Measurements from ENCODE around the gene CTPS2.
"Not testable (repeated sequence)": the region's sequence is repeated elsewhere in the genome, so short reads cannot be mapped to it uniquely, and the experiment has no call there.

The CTPS2 gene

DNA sequence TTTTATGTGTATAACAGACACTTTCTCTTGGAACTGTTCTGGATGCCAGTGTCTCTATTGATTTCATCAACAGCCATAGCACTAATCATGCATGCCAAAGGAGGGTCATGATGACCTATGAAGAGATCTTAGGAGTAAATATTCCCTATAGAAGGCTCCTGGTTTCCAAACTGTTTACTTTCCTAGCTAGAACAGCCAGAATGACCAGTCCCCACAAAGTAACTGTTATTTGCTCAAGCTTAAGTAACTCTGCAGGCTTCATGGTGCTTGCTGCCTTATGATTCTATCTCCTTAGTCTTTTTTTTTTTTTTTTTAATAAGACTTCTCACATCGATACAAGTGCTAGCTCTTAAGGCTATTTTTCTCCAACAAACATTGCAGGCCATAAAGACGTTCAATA lies 50.1 kb downstream of the CTPS2 start:
- H3K27ac ChIP-seq = no peak overlapping the region
- no peak overlapping the region for H3K4me3 ChIP-seq

DNA sequence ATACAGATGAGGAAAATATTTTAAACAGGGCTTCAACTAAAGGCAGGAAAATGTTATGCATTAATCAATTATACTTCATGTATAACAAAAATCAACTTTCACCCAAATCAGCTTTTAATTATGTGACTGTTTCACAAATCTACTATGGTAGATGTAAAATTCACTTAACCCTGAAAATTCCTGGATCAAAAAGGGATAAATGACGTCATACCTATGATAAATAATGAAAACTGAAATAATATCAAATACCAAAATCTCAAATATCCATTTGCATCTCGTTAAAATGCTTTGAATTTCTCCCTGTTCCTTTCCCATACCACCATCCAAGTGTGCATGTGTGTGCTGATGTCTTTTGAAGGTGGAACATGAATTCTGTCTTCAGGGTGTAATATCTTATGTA lies 51.0 kb downstream of the CTPS2 start:
- Histone ChIP-seq H3K4me3 (no peak overlapping the region), H3K27ac (no peak overlapping the region)

DNA sequence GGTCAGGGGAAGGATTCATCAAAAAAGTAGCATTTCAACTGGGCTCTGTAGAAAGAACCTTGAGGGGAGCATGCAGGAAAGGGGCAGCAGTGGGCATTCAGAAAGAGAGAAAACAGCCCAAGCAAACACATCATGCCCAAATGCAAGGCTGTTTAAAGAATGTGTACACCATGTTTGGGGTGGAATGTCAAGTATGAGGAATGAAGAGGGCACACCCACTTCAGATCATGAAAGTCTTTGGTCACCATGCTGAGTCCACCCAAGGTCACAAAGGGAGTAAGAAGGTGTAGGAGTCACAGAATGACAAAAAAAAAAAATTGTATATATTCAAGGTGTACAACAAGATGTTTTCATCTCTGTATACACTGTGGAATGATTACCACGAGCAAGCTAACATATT lies 53.1 kb downstream of the CTPS2 start:
- Histone ChIP-seq H3K4me3 (no peak overlapping the region), H3K27ac (no peak overlapping the region)

DNA sequence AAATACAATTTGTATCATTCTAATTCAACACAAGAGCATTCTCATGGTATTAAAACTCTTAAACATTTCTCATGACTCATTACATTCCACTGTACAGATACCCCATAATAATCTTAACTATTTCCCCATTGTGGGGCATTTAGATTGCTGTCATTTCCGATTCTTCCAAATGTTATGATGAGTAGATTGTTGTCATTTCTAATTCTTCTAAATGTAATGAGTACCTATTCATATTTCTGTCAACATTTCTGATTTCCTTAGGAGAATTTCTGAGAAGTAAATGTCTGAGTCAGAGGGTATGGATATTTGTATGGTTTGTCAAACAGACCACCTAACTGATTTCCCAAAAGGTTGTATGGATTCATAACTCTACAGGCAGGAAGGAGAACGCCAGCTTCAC lies 54.2 kb downstream of the CTPS2 start:
- H3K27ac ChIP-seq = no peak overlapping the region

DNA sequence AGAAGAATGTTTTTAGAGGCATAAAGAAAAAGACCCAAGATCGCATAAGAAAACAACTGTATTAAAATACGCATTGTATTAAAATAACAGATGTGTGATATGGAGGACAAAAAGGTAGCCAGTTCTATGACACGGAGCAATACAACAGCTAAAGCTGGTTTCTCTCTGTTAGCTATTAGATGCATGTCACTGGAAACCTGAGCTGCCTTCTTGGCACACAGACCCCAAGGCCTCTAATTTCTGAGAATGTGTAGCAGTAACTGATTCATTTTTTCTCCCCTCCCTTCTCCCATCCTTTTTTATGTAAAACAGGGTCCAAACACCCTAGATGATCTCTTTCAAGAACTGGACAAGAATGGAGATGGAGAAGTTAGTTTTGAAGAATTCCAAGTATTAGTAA lies 58.4 kb downstream of the CTPS2 start:
- no peak overlapping the region for H3K4me3 ChIP-seq
- H3K27ac ChIP-seq = no peak overlapping the region

More for the DNA sequence above, 54.2 kb downstream of the CTPS2 start:
- no peak overlapping the region for H3K4me3 ChIP-seq

DNA sequence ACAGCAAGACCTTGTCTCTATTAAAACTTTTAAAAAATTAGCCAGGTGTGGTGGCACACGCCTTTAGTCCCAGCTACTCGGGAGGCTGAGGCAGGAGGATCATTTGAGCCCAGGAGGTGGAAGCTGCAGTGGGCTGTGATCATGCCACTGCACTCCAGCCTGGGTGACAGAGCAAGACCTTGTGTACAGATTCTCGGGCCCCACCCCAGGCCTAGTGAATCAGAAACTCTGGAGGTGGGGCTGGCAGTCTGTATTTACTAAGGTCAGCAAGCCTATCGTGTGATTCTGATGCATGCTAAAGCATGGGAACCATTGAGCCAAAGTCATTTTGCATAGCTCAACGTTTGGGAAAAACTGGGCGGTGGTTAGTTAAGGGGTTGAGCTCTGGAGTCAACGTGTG lies 59.0 kb downstream of the CTPS2 start:
- no peak overlapping the region for H3K27ac ChIP-seq
- no peak overlapping the region for H3K4me3 ChIP-seq

DNA sequence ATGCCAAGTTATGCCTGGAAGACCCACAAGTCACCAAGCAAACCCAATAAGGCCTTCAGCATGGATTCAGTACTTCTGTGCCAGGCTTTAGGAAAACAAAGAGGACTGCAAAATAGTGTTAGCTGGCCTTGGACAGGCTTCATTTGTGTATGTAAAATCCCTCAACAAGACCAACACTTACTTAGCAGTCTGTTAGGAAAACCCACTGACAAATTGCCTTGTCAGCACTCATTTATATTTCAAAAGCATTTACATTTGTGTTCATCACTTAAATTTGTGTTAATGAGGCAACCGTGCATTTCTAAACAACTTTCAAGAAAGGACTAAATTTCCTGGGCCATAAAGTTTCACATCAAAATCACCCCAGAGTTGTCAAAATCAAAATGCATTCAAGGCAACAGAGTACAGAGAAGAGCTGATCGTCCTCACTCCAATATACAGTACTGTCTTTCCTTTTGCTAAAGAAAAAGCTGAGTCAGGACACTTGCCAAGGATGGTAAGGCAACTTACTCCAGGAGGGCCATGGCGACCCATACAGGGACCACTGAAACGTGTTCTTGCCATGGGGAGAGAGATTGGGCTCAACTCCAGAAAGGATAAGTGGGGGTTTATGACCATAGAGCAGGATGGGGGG lies 61.0 kb downstream of the CTPS2 start:
- Histone ChIP-seq H3K27ac (no peak overlapping the region), H3K4me3 (no peak overlapping the region)

DNA sequence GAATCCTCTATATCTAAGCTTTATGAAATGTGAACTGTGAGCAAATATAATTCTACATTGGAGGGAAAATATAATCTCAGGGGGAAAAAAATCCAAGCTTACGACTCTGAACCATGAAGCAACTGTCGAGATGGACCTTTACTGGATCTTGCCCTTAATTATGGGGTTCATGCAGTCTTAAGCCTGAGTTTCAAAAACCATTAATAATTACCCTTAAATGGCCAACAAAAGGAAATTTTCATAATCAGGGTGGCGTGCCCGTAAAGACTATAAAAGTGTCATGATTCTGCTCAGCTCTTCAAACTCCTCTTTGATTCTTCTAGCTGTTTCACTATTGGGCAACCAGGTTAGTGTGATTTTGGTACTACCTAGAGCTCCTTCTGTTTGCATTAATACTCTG lies 62.6 kb downstream of the CTPS2 start, which contains the start of gene S100G:
Gene S100G (plus strand): TSS at position 301 of the 400 bp plus-strand sequence. CDS start 849 bp downstream, outside the sequence.
- no peak within 1 kb of the TSS for H3K27ac ChIP-seq
- no peak within 1 kb of the TSS for H3K4me3 ChIP-seq

DNA sequence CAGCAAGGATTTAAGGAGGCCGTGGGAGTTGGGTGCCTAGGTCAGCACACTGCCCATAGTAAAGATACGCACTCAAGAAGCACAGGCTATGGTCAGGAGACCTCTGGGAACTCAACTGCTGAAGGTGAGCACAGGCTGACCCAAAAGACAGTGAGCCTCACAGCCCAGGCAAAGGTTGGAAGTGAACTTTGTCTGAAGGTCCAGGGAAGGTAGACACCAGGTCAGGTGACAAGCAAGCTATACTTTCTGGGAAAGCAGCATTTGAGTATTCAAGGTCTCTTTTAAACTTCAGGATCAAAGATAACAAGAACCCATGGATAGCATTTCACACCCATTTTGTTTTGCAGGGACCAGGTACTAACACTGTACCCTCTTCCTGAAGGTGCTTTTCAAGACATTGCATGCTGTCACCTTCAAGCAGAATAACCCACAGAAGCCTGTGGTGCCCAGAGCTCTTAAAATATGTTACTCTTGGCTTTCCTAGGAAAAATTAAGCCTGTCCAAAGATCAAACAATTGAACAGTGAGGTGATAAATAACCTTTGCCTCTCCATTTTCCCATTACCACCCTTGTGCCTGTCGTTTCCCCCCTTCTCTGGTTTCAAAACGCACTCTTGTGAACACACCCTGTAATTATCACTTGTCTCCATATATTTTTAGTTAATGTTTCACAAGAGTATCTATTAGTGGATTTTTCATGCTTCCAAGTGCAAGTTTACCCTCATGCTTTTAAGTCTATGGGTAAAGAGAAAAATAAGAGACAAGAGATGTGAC lies 65.9 kb downstream of the CTPS2 start:
- Histone ChIP-seq H3K27ac (no peak overlapping the region), H3K4me3 (no peak overlapping the region)

DNA sequence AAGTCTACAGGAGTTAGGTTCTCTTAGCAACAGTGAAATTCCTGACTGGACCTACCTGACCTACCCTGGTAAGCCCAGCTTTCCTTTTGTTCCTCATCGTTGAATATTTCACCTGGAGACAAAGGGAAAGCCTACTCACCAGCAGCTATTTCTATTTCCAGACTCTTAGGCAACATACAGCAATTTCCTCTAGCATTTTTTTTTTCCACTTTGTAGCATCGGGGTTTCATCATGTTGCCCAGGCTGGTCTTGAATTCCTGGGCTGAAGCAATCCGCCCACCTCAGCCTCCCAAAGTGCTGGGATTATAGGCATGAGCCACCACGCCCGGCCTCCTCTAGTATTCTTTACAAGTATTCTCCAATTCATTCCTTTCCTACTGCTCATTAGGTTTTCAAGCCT lies 69.3 kb downstream of the CTPS2 start:
- Histone ChIP-seq H3K4me3 (no peak overlapping the region), H3K27ac (no peak overlapping the region)

DNA sequence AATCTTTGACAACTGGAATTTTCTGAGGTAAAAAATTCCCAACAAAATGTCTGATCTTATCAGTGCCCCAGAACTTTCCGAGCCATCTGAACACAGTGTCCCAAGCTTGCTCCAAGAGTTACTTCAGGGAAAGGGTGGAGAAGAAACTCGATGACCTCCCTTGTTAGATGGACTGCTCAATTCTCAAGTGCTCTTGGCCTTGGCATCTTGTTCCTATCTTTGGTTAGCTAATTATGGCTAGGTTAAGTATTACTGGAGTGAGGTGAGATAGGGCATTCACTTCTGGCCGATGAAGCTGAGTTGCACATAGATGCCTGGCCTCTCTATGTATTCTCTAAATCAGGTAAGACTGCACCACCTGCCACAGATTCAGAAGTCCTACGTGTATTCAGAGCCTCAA lies 71.6 kb downstream of the CTPS2 start:
- H3K27ac ChIP-seq = no peak overlapping the region

DNA sequence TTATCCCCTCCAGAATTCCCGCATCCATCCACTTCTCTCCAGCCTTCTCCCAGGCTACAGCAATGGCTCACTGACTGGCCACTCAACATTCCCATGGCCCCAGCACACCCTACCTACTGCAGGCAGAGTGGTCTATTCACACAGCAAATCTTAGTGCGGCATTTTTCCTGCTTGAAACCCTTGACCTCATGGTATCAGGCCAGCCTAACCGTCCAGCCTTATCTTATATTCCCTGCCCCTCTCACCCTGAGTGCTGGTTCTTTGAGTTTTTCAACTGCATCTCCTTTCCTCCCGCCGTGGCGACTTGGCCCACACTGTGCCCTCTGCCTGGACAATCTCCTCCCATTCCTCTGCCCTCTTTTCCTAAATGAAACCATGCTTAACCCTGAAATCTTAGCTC lies 72.5 kb downstream of the CTPS2 start:
- Histone ChIP-seq H3K27ac (no peak overlapping the region), H3K4me3 (no peak overlapping the region)

More for the DNA sequence above, 71.6 kb downstream of the CTPS2 start:
- H3K4me3 ChIP-seq = no peak overlapping the region

DNA sequence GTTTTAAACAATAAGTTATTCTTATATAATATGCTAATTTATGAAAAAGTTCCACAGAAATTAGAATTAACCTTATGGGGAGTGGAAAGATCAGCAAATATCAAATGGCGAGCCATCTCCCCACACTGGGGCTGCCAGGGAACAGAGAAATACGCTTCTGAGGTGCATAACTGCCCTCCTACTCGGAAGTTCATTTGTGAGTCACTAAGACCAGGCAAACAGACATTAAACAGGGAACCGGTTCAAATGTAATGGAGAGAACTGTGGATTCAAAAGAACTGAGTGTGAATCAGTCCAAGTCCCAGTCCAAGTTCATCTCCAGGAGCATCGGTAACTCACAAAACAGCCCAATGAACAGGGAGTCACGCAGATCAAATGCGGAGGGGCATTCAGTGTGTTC lies 73.9 kb downstream of the CTPS2 start:
- no peak overlapping the region for H3K4me3 ChIP-seq
- H3K27ac ChIP-seq = no peak overlapping the region

DNA sequence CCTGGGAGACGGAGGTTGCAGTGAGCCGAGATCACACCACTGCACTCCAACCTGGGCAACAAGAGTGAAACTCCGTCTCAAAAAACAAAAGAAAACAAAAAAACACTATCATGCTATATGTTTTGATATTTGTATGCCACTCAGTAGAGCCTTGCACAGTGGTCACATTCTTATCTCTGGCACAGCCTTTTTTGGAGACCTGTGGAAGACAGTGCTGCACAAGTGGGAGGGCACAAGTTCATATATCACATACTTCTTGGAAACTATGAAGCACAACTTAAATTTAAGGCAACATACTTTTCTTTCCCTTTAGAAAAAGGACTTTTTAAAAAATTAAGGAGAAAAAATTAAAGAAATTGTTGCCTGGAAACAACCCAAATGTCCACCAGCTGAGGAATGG lies 76.9 kb downstream of the CTPS2 start:
- H3K4me3 ChIP-seq = no peak overlapping the region
- H3K27ac ChIP-seq = no peak overlapping the region

DNA sequence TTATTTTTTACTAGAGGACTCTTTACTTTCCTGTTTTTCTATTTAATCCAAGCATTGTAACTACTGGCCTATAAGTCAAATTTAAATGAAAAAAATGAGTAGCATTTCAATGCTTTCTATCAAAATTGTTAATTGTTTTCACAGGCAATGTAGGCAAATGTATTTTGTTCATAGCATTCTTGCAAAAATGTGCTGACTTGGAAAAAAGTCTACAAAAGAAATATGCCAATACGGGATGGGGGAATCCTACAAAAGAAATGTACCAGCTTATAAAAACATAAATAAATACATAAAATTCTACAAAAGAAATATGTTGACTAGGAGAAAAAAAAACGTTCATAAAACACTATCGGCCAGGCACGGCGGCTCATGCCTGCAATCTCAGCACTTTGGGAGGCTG lies 77.4 kb downstream of the CTPS2 start:
- no peak overlapping the region for H3K27ac ChIP-seq
- H3K4me3 ChIP-seq = no peak overlapping the region

DNA sequence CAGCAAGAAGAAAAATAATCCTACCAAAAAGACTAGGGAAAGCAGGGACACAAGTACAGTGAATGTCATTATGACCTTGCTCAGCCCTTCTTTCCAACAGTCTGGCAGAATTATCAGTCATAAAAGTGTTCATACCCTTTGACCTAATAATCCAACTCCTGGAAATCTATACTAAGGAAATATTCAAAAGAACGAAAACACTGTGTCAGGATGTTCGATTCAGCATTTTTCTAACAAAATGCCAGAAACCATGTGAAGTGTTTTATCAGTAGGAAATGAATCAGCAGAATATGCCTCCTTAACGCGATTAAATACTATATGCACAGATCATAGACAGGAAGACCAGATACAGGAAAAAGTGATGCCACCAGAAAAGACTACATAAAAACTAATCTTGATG lies 78.7 kb downstream of the CTPS2 start:
- H3K27ac ChIP-seq = no peak overlapping the region
- no peak overlapping the region for H3K4me3 ChIP-seq

DNA sequence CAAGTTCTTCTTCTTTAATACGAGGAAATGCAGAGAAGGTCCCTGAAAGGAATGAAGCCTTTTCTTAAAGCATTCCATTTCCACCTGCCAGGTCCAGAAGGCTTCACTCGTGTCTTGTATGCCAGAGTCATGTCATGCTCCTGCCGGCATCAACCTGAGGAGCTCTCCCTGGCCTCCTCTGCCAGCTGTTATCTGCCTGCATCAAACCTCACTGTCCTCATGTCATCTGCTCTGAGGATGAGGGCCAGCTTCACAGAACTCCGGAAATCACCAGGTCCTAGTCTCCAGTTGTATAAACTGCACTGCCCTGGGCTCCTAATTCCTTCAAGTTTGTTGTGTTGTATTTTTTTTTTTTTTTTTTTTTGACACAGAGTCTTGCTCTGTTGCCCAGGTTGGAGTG lies 82.6 kb downstream of the CTPS2 start:
- Histone ChIP-seq H3K27ac (no peak overlapping the region), H3K4me3 (no peak overlapping the region)

DNA sequence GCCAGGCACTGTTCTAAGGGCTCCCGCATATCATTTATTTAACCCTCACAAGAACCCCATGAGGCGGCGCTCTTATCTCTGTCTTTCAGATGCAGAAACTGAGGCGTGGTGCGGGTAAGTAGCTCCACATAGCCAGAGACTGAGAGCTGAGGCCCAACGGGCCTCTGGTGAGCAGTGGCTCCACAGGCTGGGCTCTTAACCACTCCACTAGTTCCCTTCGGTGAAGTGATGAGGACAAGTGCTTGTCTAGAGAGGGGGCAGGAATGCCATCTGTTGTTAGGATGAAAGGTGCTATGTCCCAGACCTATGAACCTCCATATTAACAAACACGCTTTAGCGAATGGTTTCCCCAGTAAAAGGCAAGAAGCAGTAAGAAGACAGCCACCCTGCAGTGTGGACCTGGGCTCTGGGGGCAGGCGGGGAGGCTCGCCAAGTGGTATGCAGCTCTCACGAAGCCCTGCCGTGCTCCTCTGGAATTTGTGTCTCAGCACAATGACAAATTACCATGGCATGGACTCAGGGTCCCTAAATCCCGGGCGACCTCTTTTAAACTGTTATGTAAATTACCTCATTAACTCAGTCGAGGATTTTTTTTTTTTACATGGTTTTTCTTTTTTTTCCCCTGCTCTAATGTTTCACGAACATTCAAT lies 83.4 kb downstream of the CTPS2 start:
- H3K27ac ChIP-seq = no peak overlapping the region
- no peak overlapping the region for H3K4me3 ChIP-seq

DNA sequence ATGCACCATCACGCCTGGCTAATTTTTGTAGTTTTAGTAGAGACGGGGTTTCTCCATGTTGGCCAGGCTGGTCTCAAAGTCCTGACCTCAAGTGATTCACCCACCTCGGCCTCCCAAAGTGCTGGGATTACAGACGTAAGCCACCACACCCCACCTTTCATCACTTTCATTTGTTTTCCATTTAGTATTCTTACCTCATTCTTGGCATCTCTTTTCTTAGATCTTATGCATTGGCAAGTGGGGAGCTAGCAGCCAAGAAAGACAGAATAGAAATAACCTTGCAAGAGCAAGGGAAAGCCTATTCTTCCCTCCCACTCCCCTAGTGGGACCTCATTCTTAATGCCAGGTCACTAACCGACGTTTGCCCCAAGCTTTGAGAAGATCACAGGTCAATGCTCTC lies 84.0 kb downstream of the CTPS2 start:
- H3K4me3 ChIP-seq, H3K27ac ChIP-seq: not testable (repeated sequence)

DNA sequence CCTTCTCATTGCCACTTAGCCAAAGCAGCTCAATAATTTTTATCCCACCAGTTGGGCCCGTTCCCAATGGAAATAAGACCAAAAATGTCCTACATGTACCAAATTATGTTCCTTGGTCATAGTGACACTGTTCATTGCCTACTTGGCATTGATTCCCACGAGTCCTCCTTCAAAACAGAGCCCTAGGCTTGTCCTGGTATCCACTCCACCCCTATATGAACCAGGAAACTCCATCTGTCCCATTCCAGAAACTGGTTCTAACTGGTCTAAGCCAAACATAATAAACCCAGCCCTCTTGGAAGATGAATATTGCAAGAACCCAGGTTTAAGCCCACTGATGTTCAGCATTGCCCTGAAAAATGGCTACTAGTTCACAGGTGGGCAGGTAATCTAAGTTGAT lies 93.4 kb downstream of the CTPS2 start:
- no peak overlapping the region for H3K27ac ChIP-seq
- H3K4me3 ChIP-seq = no peak overlapping the region

DNA sequence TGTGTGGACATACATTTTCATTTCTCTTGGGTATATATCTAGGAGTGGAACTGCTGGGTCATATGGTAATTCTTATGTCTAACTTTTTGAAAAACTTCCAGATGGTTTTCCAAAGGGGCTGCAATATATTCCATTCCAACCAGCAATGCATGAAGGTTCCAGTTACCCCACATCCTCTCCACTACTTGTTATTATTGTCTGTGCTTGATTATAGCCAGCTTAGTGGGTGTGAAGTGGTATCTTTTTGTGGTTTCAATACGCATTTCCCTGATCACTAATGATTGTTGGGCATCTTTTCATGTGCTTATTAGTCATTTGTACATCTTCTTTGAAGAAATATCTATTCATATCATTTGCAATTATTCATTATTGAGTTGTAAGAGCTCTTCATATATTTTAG lies 94.0 kb downstream of the CTPS2 start:
- Histone ChIP-seq H3K4me3 (no peak overlapping the region), H3K27ac (no peak overlapping the region)
